Measurements from ENCODE around the gene PTPRD. TPM values are rescaled to one million over a fixed set of nuclear protein-coding genes. Genes with fewer than 3 reads are reported as not detected.

The PTPRD gene
- total RNA-seq, 4 donors from 2014 or later, result 19.6 to 78.9 (median 45.6) TPM

DNA sequence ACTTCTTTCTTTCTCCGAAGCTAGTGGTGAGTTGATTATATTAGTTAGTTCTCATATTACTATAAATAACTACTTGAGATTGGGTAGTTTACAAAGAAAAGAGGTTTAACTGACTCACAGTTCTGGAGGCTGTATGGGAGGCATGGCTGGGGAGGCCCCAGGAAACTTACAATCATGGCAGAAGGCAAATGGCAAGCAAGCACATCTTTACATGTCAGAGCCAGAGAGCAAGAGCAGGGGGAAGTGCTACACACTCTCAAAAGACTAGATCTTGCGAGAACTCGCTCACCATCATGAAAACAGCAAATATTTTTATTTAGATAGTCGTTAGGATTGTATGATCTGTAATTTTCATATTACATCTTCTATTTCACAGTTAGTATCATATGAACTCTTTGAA is 711.2 kb downstream of the PTPRD start:
- no peaks in the 10 kb centered on the region for H3K27me3 ChIP-seq
- H3K27ac ChIP-seq, result no peak overlapping the region
- no peak for TF ChIP-seq CTCF (IDR thresholded peaks at IDR 0.05)
- no peak for TF ChIP-seq POLR2A (IDR thresholded peaks at IDR 0.05)
- no peaks in the 10 kb centered on the region for H3K9me3 ChIP-seq
- intact Hi-C loops (cut with DNase I), result no loop called here
- H3K4me1 ChIP-seq, result no peaks in the 10 kb centered on the region
- DNase-seq, result no peak
- 45 to 61% methylated on average over 4 of the region's 4 CpGs for WGBS, 2 donors
- no peaks in the 10 kb centered on the region for H3K36me3 ChIP-seq
- no peak overlapping the region for H3K4me3 ChIP-seq (replicated peaks in 1 of 3)

GRCh38 chr9:9893837-9894236 is 719.0 kb downstream of the PTPRD start:
- Histone ChIP-seq H3K27me3 (no peaks in the 10 kb centered on the region), H3K36me3 (no peaks in the 10 kb centered on the region), H3K9me3 (no peaks in the 10 kb centered on the region), H3K4me1 (no peaks in the 10 kb centered on the region), H3K27ac (no peak overlapping the region), H3K4me3 (replicated peaks in 1 of 3) (no peak overlapping the region)
- intact Hi-C loops (cut with DNase I), result no loop called here
- TF ChIP-seq POLR2A (IDR thresholded peaks at IDR 0.05) (no peak), CTCF (IDR thresholded peaks at IDR 0.05) (no peak)
- no peak for DNase-seq
- WGBS, 2 donors, result 56 to 69% methylated on average over 1 of the region's 1 CpG

DNA sequence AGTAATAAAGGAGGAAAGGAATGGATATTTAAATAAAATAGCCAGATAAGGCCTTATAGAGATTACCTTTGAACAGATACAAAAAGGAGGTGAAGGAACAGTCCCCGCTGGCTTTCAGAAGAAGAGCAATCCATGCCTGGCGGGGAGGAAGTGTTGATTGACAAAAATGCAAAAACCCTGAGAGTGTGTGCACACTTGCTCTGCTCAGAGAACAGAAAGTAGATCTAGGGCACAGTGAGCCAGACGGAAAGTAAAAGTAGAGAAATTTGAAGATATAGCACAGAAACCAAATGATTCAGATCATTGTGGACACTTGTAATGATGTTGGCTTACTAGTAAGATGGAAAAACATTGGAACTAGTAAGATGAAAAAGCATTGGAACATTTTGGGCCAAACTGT is 720.6 kb downstream of the PTPRD start:
- H3K27ac ChIP-seq, result no peak overlapping the region
- intact Hi-C loops (cut with DNase I), result no loop called here
- DNase-seq, result no peak
- 90 to 93% methylated on average over 3 of the region's 3 CpGs for WGBS, 2 donors
- TF ChIP-seq POLR2A (IDR thresholded peaks at IDR 0.05) (no peak), CTCF (IDR thresholded peaks at IDR 0.05) (no peak)
- no peaks in the 10 kb centered on the region for H3K4me1 ChIP-seq
- no peaks in the 10 kb centered on the region for H3K27me3 ChIP-seq
- no peaks in the 10 kb centered on the region for H3K36me3 ChIP-seq
- H3K9me3 ChIP-seq, result no peaks in the 10 kb centered on the region
- H3K4me3 ChIP-seq (replicated peaks in 1 of 3), result no peak overlapping the region

- no peaks in the 10 kb centered on the region for H3K9me3 ChIP-seq
- no peaks in the 10 kb centered on the region for H3K4me1 ChIP-seq
- 94 to 98% methylated on average over 2 of the region's 2 CpGs for WGBS, 2 donors
- no peak overlapping the region for H3K27ac ChIP-seq
- DNase-seq, result no peak
- no peak for TF ChIP-seq CTCF (IDR thresholded peaks at IDR 0.05)
- TF ChIP-seq POLR2A (IDR thresholded peaks at IDR 0.05), result no peak
- H3K36me3 ChIP-seq, result no peaks in the 10 kb centered on the region
- intact Hi-C loops (cut with DNase I), result no loop called here
- no peak overlapping the region for H3K4me3 ChIP-seq (replicated peaks in 1 of 3)
- no peaks in the 10 kb centered on the region for H3K27me3 ChIP-seq
Measured at GRCh38 chr9:9881692-9882091, 731.1 kb downstream of the PTPRD start.

DNA sequence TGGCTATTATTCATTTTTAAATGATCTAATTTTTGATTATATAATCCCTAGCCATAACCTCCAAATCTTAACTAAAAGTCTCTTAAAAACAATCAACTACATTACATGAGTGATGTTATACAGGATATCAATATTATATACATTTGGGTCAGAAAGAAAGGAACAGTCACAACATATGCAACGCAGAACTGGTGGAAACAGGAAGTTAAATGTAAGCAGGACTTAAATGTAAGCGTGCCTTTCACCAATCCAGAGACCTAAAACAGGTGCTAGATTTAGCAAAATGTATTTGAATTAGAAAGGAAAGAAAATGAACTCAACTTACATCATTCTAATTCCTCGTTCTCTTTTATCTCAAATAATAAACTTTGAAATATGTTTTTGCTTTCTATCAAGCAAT is 738.5 kb downstream of the PTPRD start:
- DNase-seq, result no peak
- 67 to 69% methylated on average over 3 of the region's 3 CpGs for WGBS, 2 donors
- no peaks in the 10 kb centered on the region for H3K27me3 ChIP-seq
- H3K9me3 ChIP-seq, result no peaks in the 10 kb centered on the region
- H3K4me1 ChIP-seq, result no peaks in the 10 kb centered on the region
- no peaks in the 10 kb centered on the region for H3K36me3 ChIP-seq
- no peak overlapping the region for H3K27ac ChIP-seq
- no peak overlapping the region for H3K4me3 ChIP-seq (replicated peaks in 1 of 3)
- TF ChIP-seq POLR2A (IDR thresholded peaks at IDR 0.05), result no peak
- TF ChIP-seq CTCF (IDR thresholded peaks at IDR 0.05), result no peak
- intact Hi-C loops (cut with DNase I), result no loop called here

Data from thyroid gland (tissue), 4 donors.